GM10266 (cell line): Measurements from ENCODE around the gene CNNM1.

Source experiments
- DNase-seq: peaks from one replicate; pipeline ENCODE4 v3.0.0; 2012; ENCODE audit errors: extremely low spot score
- CTCF ChIP-seq: IDR thresholded peaks from 2 replicates; pipeline ENCODE4 v1.5.1; 2012; ENCODE audit warnings: mild to moderate bottlenecking, low read depth; ENCODE audit not compliant: control insufficient read depth, insufficient read depth; ENCODE audit errors: missing control alignments

The CNNM1 gene

GRCh38 chr10:99325281-99325680, 3.9 kb upstream of the CNNM1 start:
- TF ChIP-seq CTCF: no peak
- DNase-seq: no peak

DNA sequence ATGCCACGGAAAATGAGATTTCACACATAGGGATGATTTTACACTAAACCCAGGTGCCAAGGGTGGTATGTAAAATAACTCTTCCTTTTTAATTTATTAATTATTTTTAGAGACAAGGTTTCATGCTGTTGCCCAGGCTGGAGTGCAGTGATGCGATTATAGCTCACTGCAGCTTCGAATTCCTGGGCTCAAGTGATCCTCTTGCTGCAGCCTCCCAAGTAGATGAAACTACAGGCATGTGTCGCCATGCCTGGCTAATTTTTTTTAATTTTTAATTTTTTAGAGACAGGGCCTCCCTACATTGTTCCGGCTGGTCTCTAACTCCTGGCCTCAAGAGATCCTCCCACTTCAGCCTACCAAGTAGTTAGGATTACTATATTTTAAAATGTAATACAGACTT, 2.3 kb upstream of the CNNM1 start:
- no peak for TF ChIP-seq CTCF
- DNase-seq: no peak

DNA sequence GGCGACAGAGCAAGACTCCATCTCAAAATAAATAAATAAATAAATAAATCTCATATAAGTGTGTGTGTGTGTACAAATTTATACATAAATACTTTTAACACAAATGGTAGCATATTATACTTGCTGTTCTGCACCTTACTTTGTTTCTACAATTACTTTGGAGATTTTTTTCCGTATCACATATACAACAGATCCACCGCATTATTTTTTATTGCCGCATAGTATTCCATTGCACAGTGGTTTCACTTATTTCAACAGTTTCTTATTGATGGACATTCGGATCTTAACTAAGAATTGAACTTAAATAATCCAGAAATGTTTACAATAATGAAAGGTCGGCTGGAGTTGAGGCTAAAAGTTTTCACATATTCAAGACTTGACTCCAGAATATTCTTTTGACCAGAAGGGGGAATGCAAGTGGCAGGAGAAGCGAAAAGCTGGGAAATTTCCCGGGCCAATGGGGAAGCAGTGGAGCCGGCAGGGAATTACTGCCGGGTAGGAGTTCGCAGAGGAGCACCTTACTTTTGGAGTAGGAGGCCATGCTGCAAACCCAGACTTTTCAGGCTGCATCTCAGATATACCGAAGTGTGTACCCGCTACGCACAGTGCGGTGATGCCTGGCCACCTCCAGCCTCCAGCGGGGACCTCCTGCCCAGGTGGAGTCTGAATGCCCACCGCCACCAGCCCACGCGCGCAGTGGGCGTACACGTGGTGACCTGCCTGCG, 415 bp upstream of the CNNM1 start:
- DNase-seq: no peak
- TF ChIP-seq CTCF: no peak

DNA sequence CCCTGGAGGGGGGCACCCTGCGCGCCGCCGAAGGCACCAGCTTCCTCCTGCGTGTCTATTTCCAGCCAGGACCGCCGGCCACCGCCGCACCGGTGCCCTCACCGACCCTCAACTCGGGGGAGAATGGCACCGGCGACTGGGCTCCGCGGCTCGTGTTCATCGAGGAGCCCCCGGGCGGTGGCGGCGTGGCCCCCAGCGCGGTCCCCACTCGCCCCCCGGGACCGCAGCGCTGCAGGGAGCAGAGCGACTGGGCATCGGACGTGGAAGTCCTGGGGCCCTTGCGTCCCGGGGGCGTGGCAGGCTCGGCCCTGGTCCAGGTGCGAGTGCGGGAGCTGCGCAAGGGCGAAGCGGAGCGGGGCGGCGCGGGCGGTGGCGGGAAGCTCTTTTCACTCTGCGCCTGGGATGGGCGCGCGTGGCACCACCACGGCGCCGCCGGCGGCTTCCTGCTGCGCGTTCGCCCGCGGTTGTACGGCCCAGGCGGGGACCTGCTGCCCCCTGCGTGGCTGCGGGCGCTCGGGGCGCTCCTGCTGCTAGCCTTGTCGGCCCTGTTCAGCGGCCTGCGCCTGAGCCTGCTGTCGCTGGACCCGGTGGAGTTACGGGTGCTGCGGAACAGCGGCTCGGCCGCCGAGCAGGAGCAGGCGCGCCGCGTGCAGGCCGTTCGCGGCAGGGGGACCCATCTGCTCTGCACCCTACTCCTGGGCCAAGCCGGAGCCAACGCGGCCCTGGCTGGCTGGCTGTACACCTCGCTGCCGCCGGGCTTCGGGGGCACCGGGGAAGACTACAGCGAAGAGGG, 594 bp downstream of the CNNM1 start:
- TF ChIP-seq CTCF: no peak
- peak; percentile 37 for DNase-seq

DNA sequence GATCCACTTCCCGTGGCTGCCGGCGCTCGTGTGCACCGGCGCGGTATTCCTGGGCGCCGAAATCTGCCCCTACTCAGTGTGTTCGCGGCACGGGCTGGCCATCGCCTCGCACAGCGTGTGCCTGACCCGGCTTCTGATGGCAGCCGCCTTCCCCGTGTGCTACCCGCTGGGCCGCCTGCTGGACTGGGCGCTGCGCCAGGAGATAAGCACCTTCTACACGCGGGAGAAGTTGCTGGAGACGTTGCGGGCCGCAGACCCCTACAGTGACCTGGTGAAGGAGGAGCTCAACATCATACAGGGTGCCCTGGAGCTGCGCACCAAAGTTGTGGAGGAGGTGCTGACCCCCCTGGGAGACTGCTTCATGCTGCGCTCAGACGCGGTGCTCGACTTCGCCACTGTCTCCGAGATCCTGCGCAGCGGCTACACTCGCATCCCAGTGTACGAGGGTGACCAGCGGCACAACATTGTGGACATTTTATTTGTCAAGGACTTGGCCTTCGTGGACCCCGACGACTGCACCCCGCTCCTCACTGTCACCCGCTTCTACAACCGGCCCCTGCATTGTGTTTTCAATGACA, 1.3 kb downstream of the CNNM1 start:
- TF ChIP-seq CTCF: no peak
- DNase-seq: no peak

DNA sequence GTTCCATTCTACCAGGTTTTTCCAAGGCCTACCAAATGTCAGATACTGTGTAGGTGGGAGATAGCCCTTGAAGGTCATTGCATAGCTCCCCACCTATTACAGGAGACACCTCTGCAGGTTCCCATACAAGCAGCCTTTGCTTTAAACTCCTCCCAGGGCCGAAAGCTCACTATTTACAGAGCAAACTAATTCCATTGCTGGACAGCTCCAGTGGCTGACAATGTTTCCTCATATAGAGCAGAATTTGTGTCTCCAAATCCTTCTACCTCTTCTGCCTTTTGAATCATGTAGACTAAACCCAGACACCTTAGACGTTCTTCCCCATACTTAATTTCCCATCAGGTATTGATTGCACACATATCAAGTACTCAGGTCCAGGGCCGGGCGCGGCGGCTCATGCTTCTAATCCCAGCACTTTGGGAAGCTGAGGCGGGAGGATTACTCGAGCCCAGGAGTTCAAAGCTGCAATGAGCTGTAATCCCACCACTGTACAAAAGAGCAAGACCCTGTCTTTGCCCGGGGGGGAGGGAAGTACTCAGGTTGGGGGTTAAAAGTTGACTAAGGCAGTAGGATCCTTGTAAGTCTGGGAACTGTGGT, 2.1 kb downstream of the CNNM1 start:
- no peak for TF ChIP-seq CTCF
- DNase-seq: no peak
